ENCODE results near the gene EFEMP2. TPM values are rescaled to one million over a fixed set of nuclear protein-coding genes. Genes with fewer than 3 reads are reported as not detected.

The EFEMP2 gene
- total RNA-seq, 2 donors from 2014 or later, result 134 to 219 TPM

DNA sequence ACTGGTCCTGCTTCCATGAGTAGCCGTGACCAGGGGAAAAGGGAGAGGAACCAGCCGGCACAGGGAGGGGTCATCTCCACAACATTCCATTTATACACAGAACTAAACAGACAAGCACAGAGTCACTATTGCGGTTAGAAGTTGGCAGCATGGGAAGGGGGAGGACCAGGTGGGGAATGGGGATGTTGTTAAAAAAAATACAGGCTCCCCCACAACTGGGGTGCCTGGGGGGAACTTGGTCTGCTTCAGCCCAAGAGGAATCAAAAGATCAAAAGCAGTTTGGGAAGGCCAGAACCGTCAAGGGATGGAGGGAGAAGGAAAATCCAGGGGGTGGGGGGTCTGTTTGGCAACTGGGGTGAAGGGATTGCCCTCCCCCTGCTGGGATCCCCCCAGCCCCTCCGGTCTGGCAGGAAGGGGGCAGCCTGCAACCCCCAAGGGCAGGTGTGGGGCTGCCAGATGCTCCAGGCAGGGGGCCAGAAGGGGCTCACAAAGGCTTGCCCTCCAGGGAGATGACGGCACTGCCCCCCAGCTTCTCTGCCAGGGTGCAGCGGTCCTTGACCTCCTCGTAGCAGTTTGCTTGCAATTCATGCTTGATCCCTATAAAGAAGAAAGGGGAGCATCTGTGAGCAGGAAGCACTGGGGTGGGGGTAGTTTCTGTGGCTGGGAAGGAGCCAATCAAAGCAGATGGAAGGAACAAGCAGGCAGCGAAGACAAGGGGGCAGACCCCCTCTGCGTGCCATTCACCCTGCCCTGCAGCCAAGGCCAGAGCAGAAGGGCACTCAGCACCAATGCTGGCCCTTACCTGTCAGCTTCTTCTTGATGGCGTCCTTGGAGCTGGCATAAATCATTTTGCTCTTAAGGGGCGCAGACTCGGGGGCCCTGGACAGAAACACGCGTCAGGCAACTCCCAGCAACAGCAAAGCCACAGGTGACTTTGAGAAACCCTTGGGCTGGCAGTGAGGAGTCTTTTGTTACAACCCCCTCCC lies 17.5 kb downstream of the EFEMP2 start:
- H3K4me1 ChIP-seq (ENCODE audit: control insufficient read depth in 1 of 2, low read depth in 2 of 2), result peaks cover 13 to 24% of the 10 kb centered on the region in 2 donors
- H3K27ac ChIP-seq, result no peak overlapping the region
- DNase-seq (ENCODE audit: low spot score) (no peak), ATAC-seq (ENCODE audit: insufficient number of reproducible peaks, low FRiP score, low read depth) (no peak)
- TF ChIP-seq, protein P1, sequence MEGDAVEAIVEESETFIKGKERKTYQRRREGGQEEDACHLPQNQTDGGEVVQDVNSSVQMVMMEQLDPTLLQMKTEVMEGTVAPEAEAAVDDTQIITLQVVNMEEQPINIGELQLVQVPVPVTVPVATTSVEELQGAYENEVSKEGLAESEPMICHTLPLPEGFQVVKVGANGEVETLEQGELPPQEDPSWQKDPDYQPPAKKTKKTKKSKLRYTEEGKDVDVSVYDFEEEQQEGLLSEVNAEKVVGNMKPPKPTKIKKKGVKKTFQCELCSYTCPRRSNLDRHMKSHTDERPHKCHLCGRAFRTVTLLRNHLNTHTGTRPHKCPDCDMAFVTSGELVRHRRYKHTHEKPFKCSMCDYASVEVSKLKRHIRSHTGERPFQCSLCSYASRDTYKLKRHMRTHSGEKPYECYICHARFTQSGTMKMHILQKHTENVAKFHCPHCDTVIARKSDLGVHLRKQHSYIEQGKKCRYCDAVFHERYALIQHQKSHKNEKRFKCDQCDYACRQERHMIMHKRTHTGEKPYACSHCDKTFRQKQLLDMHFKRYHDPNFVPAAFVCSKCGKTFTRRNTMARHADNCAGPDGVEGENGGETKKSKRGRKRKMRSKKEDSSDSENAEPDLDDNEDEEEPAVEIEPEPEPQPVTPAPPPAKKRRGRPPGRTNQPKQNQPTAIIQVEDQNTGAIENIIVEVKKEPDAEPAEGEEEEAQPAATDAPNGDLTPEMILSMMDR (IDR thresholded peaks at IDR 0.05), result no peak
- H3K36me3 ChIP-seq, result peaks cover 54% of the 10 kb centered on the region
- H3K9me3 ChIP-seq, result no peaks in the 10 kb centered on the region
- no peak overlapping the region for H3K4me3 ChIP-seq
- no peaks in the 10 kb centered on the region for H3K27me3 ChIP-seq (replicated peaks; ENCODE audit: insufficient read depth)

DNA sequence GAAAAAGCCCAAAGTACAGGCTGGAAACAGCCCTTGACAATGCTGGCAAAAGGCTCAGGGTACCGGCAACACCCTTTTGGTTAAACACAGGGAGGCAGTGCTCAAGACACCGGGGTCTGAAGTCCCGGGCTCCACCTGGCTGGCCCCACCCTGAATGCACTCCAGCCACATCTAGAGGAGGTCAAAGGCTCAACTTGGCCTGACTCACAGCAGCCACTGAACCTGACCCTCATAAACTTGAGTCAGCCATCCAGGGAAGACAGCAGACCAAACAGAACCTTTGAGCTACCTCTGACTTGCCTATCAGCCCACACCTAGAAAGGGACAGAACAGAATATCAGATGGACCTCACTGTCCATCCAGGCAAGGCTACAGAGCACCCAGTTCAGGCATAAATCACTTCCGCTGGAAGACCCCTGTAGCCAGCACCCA lies 18.4 kb downstream of the EFEMP2 start:
- Histone ChIP-seq H3K4me1 (ENCODE audit: control insufficient read depth in 1 of 2, low read depth in 2 of 2) (peaks cover 13 to 24% of the 10 kb centered on the region in 2 donors), H3K27ac (no peak overlapping the region), H3K27me3 (replicated peaks; ENCODE audit: insufficient read depth) (no peaks in the 10 kb centered on the region), H3K4me3 (no peak overlapping the region), H3K36me3 (peaks cover 54% of the 10 kb centered on the region), H3K9me3 (no peaks in the 10 kb centered on the region)
- DNase-seq (ENCODE audit: low spot score) (no peak), ATAC-seq (ENCODE audit: insufficient number of reproducible peaks, low FRiP score, low read depth) (no peak)
- TF ChIP-seq, protein P1 (IDR thresholded peaks at IDR 0.05), result no peak

DNA sequence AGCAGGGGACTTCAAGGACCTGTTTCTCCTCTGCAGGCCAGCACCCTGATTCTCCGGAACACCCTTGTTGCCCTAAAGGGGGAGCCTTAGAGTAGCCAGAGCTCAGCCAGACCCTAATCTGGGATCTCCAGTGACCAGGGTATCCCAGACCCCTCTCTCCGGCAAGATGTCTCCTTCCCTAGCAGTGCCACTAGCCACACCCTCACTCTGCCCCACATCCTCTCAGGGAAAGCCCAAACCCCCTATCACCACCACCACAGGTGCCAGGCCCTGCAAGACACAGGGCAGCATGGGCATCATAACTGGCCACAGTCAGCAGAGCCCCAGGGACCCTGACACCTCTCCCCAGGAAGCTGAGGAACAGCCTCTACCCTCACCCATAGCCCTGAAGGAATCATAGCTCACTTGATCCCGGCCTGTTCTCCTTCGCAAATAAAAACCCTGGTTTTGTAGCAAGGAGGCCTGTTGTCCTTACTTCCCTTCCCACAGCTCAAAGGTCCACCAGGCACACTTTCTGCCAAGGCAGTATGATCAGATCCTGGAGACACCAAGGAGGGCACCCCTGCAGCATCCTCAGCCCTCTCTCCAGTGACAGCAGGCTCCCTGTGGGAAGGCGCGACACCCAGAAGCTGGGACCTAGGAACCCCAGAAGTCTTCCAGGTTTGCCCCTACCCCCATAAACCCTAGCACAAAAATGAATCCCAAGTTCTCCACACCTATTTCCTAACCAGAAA lies 19.2 kb downstream of the EFEMP2 start:
- DNase-seq (ENCODE audit: low spot score) (no peak), ATAC-seq (ENCODE audit: insufficient number of reproducible peaks, low FRiP score, low read depth) (no peak)
- Histone ChIP-seq H3K36me3 (peaks cover 54% of the 10 kb centered on the region), H3K4me3 (no peak overlapping the region), H3K9me3 (no peaks in the 10 kb centered on the region), H3K27ac (no peak overlapping the region), H3K4me1 (ENCODE audit: control insufficient read depth in 1 of 2, low read depth in 2 of 2) (peaks cover 13 to 24% of the 10 kb centered on the region in 2 donors), H3K27me3 (replicated peaks; ENCODE audit: insufficient read depth) (no peaks in the 10 kb centered on the region)
- TF ChIP-seq, protein P1 (IDR thresholded peaks at IDR 0.05), result no peak

DNA sequence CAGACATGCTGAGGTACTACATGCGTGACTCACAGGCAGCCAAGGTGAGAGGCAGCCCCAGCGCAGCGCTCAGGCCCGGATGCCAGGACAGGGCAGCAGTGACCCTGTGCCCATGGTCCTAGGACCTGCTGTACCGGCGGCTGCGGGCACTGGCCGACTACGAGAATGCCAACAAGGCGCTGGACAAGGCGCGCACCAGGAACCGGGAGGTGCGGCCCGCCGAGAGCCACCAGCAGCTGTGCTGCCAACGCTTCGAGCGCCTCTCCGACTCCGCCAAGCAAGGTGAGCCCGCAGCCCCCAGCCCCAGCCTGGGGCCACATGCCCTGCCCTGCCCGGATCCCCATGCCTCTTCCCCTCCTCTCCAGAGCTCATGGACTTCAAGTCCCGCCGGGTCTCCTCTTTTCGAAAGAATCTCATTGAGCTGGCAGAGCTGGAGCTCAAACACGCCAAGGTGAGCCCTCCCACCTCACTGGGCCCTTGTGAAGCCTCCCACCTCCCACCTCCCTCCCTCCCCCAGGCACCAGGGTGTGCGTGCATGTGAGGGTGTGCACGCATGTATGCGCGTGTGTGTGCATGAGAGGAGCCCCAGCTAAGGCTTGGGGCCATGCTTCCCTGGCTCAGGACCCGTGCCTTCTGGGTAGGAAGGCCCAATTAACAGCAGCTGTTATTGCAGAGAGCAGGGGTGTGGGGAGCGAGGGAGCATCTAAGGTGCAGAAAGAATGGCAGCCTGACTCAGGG lies 19.9 kb downstream of the EFEMP2 start:
- peaks cover 13 to 24% of the 10 kb centered on the region in 2 donors for H3K4me1 ChIP-seq (ENCODE audit: control insufficient read depth in 1 of 2, low read depth in 2 of 2)
- no peak overlapping the region for H3K4me3 ChIP-seq
- H3K36me3 ChIP-seq, result peaks cover 54% of the 10 kb centered on the region
- H3K9me3 ChIP-seq, result no peaks in the 10 kb centered on the region
- no peak overlapping the region for H3K27ac ChIP-seq
- ATAC-seq (ENCODE audit: insufficient number of reproducible peaks, low FRiP score, low read depth) (no peak), DNase-seq (ENCODE audit: low spot score) (no peak)
- H3K27me3 ChIP-seq (replicated peaks; ENCODE audit: insufficient read depth), result no peaks in the 10 kb centered on the region
- TF ChIP-seq, protein P1 (IDR thresholded peaks at IDR 0.05), result no peak

Data from thoracic aorta (tissue), 2 donors.